A172 (cell line): ENCODE data around the gene PER2. TPM values are rescaled to one million over a fixed set of nuclear protein-coding genes. Genes with fewer than 3 reads are reported as not detected.

ENCODE experiments used
- DNase-seq: peaks from one replicate; pipeline ENCODE4 v3.0.0-alpha.2; 2015; ENCODE audit warnings: low spot score
- total RNA-seq: library from RNA; depleted of rRNA; stranded (reverse); fragments of >200 nt; shearing (Covaris generic); gene quantifications from 2 replicates; pipeline ENCODE4 v1.2.3, GENCODE V29; 2014; rRNA removed

The PER2 gene
- total RNA-seq, 1 experiment from 2014 or later = 1.4 TPM

DNA sequence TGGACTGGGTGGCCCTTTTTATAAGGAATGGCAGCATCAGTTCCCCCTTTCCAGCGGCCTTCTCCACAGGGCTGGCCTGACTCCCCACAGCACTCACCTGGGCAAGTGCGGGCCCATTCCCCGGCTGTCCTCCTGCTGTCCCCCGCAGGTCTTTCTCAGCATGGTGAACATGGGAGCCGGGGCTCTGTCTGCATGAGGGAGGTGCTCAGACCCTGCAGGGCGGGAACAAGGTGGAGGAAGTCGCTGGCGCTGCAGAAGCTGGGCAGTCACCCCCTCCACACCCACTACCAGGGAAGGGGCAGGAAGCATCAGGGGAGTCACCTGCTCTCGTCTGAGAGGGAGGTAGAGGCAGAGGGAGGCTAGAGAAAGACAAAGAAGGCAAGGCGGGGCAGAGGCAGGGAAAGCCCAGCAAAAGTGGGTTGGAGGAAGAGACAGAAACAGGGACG is 60.8 kb downstream of the PER2 start:
- no peak for DNase-seq

DNA sequence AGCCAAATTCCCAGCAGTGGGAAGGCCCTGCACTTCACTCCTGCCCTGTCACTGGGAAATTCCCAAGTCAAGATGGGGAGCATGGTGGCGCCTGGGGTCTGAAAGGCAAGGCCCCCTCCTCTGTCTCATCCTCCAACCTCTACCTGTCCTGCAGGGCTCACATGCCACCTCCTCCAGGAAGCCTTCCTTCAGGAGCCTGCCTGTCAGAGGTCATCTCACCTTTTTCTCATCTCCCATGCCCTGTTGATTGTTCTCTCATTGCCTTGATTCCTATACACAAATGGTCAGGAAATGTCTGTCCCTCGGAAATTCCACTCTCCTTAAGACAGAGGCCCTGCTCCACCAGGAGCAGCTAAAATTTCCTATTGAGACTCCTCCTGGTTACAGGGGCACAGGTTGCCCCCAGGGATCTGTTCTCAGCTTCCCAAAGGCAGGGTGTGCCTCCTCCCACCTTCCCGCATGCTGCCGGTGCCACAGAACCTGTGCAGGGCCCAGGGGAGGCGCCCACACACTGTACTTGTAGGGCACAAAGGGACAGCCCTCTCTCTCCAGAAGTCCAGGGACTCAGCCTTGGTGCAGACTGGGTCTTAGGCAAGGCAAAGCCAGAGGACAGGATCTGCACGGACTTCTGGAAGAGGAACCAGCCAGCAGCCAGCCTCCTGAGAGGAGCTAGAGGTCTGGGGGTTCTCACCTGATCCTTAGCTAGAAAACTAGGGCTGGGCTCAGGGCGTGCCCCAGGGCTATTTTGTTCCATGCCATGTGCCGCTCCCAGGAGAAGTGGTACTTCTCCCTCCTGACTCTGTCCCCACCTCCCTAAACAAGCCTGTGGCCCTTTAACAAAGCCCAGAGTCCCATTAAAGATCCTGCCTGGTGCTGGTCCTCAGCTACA is 61.5 kb downstream of the PER2 start:
- DNase-seq = no peak

DNA sequence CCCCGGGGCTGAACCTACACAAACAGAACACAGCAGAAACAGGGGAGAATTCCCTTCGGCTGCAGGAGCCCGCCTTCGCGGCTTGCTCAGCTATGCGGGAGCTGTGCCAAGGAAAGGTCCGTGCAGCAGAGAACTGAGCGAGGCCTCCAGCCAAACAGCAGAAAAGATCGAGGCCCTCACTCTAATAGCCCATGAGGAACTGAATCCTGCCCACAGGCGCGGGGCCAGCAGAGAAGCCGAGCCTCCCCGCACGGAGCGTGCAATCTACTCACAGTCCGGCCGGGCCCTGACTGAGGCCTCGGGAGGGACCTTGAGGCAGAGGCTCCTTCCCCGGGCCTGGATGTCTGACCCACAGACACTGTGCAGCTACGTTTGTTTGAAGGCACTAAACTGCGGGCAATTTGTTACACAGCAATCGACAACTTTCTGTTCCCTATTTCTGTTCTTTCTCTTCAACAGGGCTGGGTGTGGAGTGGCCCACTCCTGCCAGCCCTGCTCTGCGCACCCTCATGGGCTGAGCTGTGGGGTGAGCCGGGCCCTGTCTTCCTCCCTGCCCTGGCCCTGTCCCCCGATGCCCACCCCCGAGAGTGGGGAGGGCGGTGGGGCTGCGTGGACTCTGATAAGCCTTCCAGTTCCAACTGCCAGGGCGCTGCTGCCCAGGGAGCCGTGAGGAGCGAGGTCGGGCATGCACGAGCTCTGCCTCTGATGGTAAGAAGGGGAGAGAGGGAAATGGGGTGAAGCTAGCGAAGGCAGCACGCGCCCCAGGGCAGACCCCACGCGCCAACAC is 62.3 kb downstream of the PER2 start:
- no peak for DNase-seq

DNA sequence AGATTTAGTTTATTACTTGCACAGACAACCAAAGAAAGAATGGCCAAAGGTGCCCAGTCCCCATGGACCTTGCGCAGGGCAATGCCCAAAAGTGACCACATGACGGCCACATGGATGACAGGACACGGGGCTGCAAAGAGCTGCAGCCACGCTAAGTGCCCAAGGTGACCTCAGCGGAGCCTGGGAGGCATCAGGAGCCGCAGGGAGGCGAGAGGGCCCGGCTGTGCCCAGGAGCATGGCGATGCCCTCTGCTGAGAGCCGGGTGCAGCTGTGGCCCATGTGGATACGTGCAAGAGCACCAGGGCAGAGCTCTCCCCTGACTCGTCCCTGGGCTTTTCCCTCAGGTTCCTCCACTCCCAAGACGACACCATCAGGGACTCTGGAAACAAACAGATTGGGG is 63.3 kb downstream of the PER2 start:
- no peak for DNase-seq

DNA sequence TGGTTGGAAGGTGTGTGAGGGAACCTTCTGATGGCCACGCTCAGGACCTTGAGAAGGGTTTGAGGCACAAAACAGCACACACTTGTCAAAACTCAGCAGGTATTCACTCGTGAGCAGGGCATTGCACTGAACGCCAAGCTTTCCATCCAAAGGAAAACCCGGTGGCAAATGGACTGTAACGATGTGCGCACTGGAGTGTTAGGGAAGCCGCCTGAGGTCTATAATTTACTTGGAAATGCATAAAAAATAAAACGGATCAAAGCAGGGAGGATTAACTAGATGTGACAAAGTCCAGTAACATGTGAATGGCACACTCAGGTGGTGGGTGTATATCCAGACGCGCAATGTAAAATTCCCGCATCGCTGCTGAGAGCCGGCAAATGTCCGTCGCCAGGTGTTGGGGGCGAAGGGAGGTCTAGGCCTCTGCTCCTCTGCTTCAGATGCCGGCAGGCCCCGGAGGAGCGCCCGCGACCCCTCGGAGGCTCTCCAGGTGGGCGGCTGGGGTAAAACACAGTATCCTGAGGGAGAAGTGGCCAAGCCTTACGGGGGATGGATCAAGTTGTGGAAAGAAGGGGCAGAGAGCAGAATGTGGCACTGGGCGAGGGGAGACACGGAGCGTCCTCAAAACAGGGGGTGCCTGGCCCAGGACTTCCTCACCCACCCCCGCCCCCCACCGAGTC is 63.9 kb downstream of the PER2 start:
- no peak for DNase-seq

DNA sequence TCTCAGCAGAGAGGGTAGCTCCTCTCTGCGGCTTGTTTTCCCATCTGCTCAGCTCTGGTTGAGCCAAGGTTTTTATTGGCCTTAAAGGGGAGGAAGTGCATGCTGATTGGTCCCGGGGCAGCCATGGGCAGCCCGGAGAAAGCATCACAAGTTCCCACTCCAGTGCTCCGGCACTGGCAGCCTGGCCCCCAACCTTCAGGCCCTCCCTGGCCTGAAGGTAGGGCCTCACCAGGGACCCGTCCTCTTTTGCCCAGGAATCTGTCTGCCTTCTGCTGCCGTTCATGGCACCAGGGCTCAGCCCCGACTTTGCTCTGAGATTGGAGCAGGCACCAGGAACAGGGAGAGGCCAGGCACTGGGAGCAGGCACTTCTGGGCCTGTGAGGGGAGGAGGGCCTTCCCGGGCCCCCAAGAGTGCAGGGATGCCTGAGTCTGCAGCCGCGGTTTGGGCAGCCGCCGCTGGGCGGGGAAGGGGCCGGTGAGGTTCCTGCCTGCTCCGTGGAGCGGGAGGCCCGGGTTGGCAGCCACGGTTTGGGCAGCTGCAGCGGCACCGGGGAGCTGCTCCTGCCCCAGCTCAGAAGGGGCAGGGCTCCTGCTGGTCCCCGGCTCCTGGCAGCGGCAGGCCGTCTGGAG is 67.4 kb downstream of the PER2 start:
- DNase-seq = no peak

DNA sequence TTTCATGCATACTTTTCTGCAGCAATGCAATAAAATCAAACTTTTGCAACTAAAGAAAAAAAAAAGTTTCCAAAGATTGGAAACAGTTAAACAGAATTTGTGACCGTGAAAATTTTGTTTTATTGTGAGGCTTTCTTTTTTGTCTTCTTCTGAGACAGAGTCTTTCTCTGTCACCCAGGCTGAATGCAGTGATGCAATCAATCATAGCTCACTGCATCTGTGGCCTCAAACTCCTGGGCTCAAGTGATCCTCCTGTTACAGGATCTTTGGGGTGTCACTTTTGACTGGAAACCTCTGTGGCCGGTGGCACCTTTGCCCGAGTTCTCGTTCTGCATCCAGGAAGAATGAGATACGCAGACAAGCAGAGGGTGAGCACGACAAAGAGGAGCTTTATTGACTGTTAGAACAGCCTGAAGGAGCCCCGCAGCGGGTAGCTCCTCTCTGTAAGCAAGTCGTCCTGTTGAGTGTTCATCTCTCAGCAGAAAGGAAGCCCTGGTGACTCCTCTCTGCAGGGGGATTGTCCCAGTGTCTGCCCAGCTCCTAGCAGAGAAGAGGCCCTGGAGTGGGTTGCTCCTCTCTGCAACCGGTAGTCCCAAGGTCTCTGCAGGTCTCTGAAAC is 68.0 kb downstream of the PER2 start:
- DNase-seq = no peak

DNA sequence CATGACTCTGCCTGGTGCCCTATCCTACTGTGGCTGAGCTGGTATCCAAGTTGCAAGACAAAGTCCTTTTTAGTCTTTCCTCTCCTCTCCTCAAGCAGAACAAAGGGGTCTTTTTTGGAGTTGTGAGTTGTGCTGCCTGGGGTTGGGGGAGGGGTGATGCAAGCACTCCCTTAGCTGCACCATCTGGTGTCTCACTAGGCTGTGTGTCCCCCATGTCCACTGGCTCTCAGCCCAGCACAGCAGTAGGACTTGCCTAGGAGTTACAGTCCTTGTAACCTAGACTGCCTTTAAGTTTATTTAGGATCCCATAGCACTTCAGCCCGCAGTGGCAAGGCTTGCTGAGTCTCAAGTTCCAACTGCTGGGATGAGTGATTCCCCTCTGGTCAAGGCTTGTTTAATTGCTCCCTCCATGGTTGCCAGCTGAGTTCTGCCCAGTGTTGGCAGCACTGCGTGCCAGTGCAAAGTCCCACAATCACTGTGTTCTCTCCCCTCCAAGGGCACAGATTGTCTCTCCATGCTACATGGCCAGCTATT is 71.7 kb downstream of the PER2 start:
- no peak for DNase-seq

DNA sequence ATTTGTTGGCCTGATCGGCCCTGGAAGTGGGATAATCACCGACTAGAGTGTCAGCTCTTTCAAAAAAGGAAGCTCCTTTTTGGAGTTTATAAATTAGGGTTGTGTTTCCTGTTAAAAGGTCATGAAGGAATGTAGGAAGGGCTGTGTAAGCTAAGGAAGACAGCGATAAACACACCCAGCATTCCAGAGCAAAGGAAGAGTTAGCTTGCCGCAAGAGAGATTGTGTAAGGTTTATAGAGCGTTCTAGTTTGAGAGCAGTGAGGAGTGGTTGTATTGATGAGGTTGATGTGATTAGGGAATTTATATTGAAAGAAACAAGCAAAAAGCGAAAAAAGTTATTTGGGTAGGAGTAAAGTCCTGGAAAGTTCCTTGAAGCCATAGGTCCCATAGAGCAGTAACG is 81.4 kb downstream of the PER2 start:
- DNase-seq = no peak

DNA sequence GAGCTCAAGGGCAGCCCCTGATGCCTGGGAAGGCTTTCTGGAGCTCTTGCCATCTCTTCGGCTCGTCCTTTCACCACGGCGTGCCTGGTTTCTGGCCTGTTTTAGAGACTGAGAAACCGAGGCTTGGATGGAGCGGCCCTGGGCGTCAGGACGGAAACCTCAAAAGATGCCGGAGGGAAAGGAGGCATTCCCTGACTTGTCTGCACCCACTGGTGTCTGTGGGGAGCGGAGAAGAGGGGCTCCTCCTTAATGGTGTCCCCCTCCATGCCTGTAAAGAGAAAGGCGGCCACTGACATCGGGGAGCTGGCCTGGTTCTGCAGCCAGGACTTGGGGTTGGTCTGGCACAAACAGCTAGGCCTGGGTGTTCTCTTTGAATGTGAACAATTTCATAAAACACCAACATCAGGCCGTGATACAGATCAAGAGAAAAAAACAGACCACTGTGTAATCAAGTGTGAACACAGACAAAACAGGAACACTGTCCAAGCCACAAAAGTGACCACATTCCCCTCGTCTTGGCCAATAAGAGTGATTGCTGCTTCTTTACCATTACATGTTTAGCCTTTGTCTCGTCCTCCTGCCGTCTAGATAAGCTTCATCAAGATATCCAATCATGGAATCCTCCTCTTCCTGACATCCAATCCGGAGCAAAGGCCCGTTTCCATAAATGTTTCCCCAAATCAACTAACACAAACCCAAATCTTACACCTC is 84.3 kb downstream of the PER2 start:
- DNase-seq = no peak

DNA sequence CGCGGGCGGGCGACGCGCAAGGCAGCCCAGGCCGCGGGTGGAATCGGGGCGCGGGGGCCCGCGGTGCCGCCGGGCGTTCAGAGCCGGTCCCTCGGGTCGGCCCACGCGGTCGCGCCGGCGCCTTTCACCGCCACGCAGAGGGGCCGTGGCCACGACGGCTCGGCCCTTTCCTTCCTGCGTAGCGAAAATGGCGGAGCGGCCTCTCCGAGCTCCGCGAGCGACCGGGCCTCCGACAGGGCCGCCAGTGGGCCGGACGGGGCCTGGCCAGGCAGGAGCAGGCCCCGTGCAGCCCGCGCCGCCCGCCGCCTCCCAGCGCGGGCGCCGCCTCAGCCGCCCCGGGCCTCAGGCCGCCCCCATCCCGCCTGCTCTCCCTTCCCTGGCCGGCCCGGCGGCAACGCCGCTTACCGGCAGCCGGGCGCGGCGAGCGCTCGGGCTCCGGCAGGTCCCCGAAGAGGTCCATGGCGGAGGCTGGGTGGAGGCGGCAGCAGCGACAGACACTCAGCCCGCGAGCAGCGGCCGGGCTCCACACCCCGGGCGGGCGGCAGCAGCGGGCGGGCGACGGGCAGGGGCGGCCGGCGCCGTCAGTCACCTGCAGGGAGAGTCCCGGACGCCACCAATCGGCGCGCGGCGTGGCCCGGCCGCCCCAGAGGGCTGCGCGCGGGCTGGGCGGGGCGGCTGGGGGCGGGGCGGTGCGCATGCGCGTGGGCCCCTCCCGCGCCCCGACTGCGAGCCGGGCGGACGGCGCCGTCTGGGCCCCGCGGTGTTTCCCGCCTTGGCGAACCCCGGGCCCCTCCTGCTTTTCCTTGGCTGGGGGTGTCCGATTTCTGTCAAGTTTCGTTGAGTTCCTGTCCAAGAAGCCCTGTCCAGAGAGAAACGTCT is 85.1 kb downstream of the PER2 start, which contains the start of gene ILKAP:
TSS of gene ILKAP (minus strand) at position 602 of the 879 bp plus-strand sequence. CDS start at position 460, 142 bp downstream.
- DNase-seq = peak; percentile 67

DNA sequence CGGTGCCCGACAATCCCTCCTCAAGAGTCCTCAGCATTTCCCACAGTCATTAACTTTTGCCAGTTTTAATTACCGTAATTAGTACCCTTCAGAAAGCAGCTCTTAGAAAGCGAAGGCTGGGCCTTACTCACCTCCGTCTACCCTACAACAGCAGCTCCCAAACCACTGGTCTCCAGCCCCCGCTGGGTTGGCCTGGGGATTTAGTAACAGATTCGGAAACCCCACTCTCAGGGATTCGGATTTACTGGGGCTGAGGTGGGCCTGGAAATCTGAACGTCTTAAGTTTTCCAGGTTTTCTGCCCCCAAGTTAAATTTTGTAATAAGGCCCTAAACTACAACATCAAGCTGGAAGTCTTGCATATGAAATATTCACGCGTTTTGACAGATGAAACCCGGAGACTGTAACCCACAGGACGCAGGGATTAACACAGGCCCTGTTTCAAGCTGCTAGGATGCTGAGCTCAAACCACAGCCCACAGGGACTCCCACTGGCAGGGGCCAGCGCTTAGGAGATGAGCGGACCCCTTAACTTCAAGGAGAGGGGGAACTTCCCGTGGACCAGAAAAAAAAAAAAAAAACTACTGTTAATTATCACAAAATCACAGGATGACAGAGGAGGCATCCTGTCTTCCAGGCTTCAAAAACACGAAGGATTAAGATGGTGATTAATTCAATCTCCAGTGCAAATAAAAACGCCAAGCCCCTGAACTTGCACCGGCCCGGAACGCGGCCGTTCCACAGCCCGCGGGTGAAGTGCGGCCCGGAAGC is 85.9 kb downstream of the PER2 start:
- no peak for DNase-seq

Other genes with a start within 250 kb of the PER2 start
- gene SCLY, start 227.6 kb downstream of the PER2 start, total RNA-seq = 40.8 and 79.9 TPM in 2 replicates
- 0.29 TPM in 1 of 2 replicates, not detected in the other for gene ESPNL, start 188.3 kb downstream of the PER2 start, total RNA-seq
- 6.3 and 7.4 TPM in 2 replicates for gene KLHL30, start 149.9 kb downstream of the PER2 start, total RNA-seq
- 25.3 and 31.3 TPM in 2 replicates for gene ERFE, start 129.6 kb downstream of the PER2 start, total RNA-seq
- gene ILKAP, start 84.9 kb downstream of the PER2 start, total RNA-seq = 21.2 and 22.2 TPM in 2 replicates
- gene HES6, start 48.6 kb downstream of the PER2 start, total RNA-seq = 28.6 and 31.7 TPM in 2 replicates
- gene TRAF3IP1, start 31.9 kb upstream of the PER2 start, total RNA-seq = 14.0 and 17.9 TPM in 2 replicates
- gene ASB1, start 138.3 kb upstream of the PER2 start, total RNA-seq = 43.2 and 46.8 TPM in 2 replicates